Kidney epithelial cell (primary cell): ENCODE data around the gene GIMD1. TPM values are rescaled to one million over a fixed set of nuclear protein-coding genes. Genes with fewer than 3 reads are reported as not detected.

Experiments
- DNase-seq: peaks from one replicate; pipeline ENCODE4 v3.0.0-alpha.2; 2010; ENCODE audit warnings: low read depth
- H3K27me3 ChIP-seq: 2 replicates; pipeline ENCODE4 v1.6.0; 2011; ENCODE audit warnings: low read length; ENCODE audit not compliant: control insufficient read depth, insufficient read depth
- H3K36me3 ChIP-seq: 2 replicates; pipeline ENCODE4 v1.5.1; 2011; ENCODE audit warnings: low read length; ENCODE audit not compliant: control insufficient read depth, insufficient read depth
- H3K4me3 ChIP-seq: 2 replicates; pipeline ENCODE4 v1.5.1; 2011; ENCODE audit warnings: low read depth, mild to moderate bottlenecking, control low read depth, low read length
- CTCF ChIP-seq: IDR thresholded peaks from 2 replicates; pipeline ENCODE4 v1.5.1; 2011; ENCODE audit warnings: mild to moderate bottlenecking, moderate library complexity, low read length, control low read depth, inconsistent platforms; ENCODE audit not compliant: insufficient read depth, poor library complexity, severe bottlenecking
- total RNA-seq: library from RNA; depleted of rRNA; stranded (reverse); fragments of >200 nt; gene quantifications from 2 replicates; pipeline ENCODE4 v1.2.3, GENCODE V29; 2015

GIMD1 gene
- total RNA-seq, 1 donor from 2014 or later, result not detected

GRCh38 chr4:106343865-106344646 lies 24.5 kb downstream of the GIMD1 start:
- no peaks in the 10 kb centered on the region for H3K36me3 ChIP-seq
- no peak for TF ChIP-seq CTCF
- DNase-seq, result no peak
- H3K4me3 ChIP-seq, result no peak overlapping the region
- H3K27me3 ChIP-seq, result no peaks in the 10 kb centered on the region

- TF ChIP-seq CTCF, result no peak
- no peaks in the 10 kb centered on the region for H3K36me3 ChIP-seq
- no peak for DNase-seq
- no peaks in the 10 kb centered on the region for H3K27me3 ChIP-seq
- H3K4me3 ChIP-seq, result no peak overlapping the region
These were observed 27.8 kb downstream of the GIMD1 start for GRCh38 chr4:106340774-106341173.

GRCh38 chr4:106339431-106339830 lies 29.1 kb downstream of the GIMD1 start:
- Histone ChIP-seq H3K36me3 (no peaks in the 10 kb centered on the region), H3K4me3 (no peak overlapping the region), H3K27me3 (no peaks in the 10 kb centered on the region)
- DNase-seq, result no peak
- TF ChIP-seq CTCF, result no peak

- no peak overlapping the region for H3K4me3 ChIP-seq
- H3K27me3 ChIP-seq, result no peaks in the 10 kb centered on the region
- no peak for TF ChIP-seq CTCF
- no peak for DNase-seq
- no peaks in the 10 kb centered on the region for H3K36me3 ChIP-seq
These were observed 29.9 kb downstream of the GIMD1 start for GRCh38 chr4:106338671-106339070.

- no peak for TF ChIP-seq CTCF
- H3K36me3 ChIP-seq, result no peaks in the 10 kb centered on the region
- no peak for DNase-seq
These were observed 30.7 kb downstream of the GIMD1 start for GRCh38 chr4:106337916-106338315.

GRCh38 chr4:106336618-106337017 lies 32.0 kb downstream of the GIMD1 start:
- H3K36me3 ChIP-seq, result no peaks in the 10 kb centered on the region

More at GRCh38 chr4:106337916-106338315, 30.7 kb downstream of the GIMD1 start:
- Histone ChIP-seq H3K27me3 (no peaks in the 10 kb centered on the region), H3K4me3 (no peak overlapping the region)

More at GRCh38 chr4:106336618-106337017, 32.0 kb downstream of the GIMD1 start:
- H3K27me3 ChIP-seq, result no peaks in the 10 kb centered on the region
- no peak for TF ChIP-seq CTCF
- DNase-seq, result no peak
- H3K4me3 ChIP-seq, result no peak overlapping the region
